Trophoblast cell (in vitro differentiated cells and primary cell): Measurements from ENCODE around the gene SIRPA.

ENCODE experiments used
- DNase-seq, 2 donors: peaks; one replicate each; pipeline ENCODE4 v3.0.0-alpha.2; 2016
- H2AFZ ChIP-seq: 2 replicates; pipeline ENCODE4 v1.6.1; 2013; ENCODE audit warnings: low read length, moderate library complexity, mild to moderate bottlenecking; ENCODE audit not compliant: insufficient read depth, poor library complexity
- H2AK5ac ChIP-seq: 2 replicates; pipeline ENCODE4 v1.6.1; 2013; ENCODE audit warnings: mild to moderate bottlenecking, low read length
- H2BK120ac ChIP-seq: 2 replicates; pipeline ENCODE4 v1.6.1; 2013; ENCODE audit warnings: low read length, mild to moderate bottlenecking, moderate library complexity; ENCODE audit not compliant: insufficient read depth, poor library complexity
- H2BK12ac ChIP-seq: 2 replicates; pipeline ENCODE4 v1.6.1; 2013; ENCODE audit warnings: mild to moderate bottlenecking, low read length, moderate library complexity
- H2BK5ac ChIP-seq: 2 replicates; pipeline ENCODE4 v1.6.1; 2013; ENCODE audit warnings: low read length, low read depth, moderate library complexity, mild to moderate bottlenecking; ENCODE audit not compliant: poor library complexity
- H3K14ac ChIP-seq: 2 replicates; pipeline ENCODE4 v1.6.1; 2013; ENCODE audit warnings: mild to moderate bottlenecking, low read length
- H3K18ac ChIP-seq: 2 replicates; pipeline ENCODE4 v1.6.1; 2013; ENCODE audit warnings: mild to moderate bottlenecking, low read length
- H3K23ac ChIP-seq: 2 replicates; pipeline ENCODE4 v1.6.1; 2013; ENCODE audit warnings: low read length
- H3K27ac ChIP-seq: 2 replicates; pipeline ENCODE4 v1.5.1; 2013; ENCODE audit warnings: low read depth, mild to moderate bottlenecking, inconsistent platforms, low read length, moderate library complexity
- H3K27me3 ChIP-seq: 2 replicates; pipeline ENCODE4 v1.6.1; 2013; ENCODE audit warnings: inconsistent platforms, mild to moderate bottlenecking, low read length, moderate library complexity; ENCODE audit not compliant: insufficient read depth
- H3K36me3 ChIP-seq, 2 experiments: 1 replicate in 1 of 2; 2 replicates in 1 of 2; pipeline ENCODE4 v1.6.1; 2013; ENCODE audit warnings: low read length in 2 of 2, mild to moderate bottlenecking in 2 of 2, moderate library complexity in 1 of 2; ENCODE audit not compliant: insufficient read depth in 2 of 2, control insufficient read depth in 1 of 2
- H3K4ac ChIP-seq: 2 replicates; pipeline ENCODE4 v1.6.1; 2013; ENCODE audit warnings: low read depth, mild to moderate bottlenecking, low read length, moderate library complexity
- H3K4me1 ChIP-seq, 2 experiments: 1 replicate in 1 of 2; 2 replicates in 1 of 2; pipeline ENCODE4 v1.6.1; 2013; ENCODE audit warnings: low read length in 2 of 2, mild to moderate bottlenecking in 2 of 2, moderate library complexity in 1 of 2; ENCODE audit not compliant: insufficient read depth in 2 of 2, control insufficient read depth in 1 of 2
- H3K4me2 ChIP-seq: 2 replicates; pipeline ENCODE4 v1.6.1; 2013; ENCODE audit warnings: inconsistent platforms, mild to moderate bottlenecking, low read length, moderate library complexity
- H3K4me3 ChIP-seq: 2 replicates; pipeline ENCODE4 v1.5.1; 2013; ENCODE audit warnings: mild to moderate bottlenecking, low read depth, low read length, inconsistent platforms
- H3K79me1 ChIP-seq: one replicate; pipeline ENCODE4 v1.6.1; 2013; ENCODE audit warnings: low read length
- H3K79me2 ChIP-seq: 2 replicates; pipeline ENCODE4 v1.6.1; 2013; ENCODE audit warnings: low read length, mild to moderate bottlenecking; ENCODE audit not compliant: control insufficient read depth, insufficient read depth, poor library complexity
- H3K9ac ChIP-seq: 2 replicates; pipeline ENCODE4 v1.6.1; 2013; ENCODE audit warnings: mild to moderate bottlenecking, low read length
- H3K9me3 ChIP-seq: 2 replicates; pipeline ENCODE4 v1.6.1; 2013; ENCODE audit warnings: low read depth, mild to moderate bottlenecking, control low read depth, inconsistent platforms, low read length; ENCODE audit not compliant: insufficient read depth
- H4K12ac ChIP-seq: 2 replicates; pipeline ENCODE4 v1.6.1; 2013; ENCODE audit warnings: low read depth, mild to moderate bottlenecking, low read length, moderate library complexity
- H4K8ac ChIP-seq: 2 replicates; pipeline ENCODE4 v1.6.1; 2013; ENCODE audit warnings: low read depth, mild to moderate bottlenecking, low read length, moderate library complexity
- H4K91ac ChIP-seq: one replicate; pipeline ENCODE4 v1.6.1; 2013; ENCODE audit warnings: low read depth, mild to moderate bottlenecking, low read length, moderate library complexity
- WGBS: extraction: QIAGEN DNeasy Blood & Tissue Kit; methylation state at CpG from one replicate; pipeline ENCODE4 v1.1.7; 2013; ENCODE audit warnings: missing lambda C conversion rate; ENCODE audit not compliant: insufficient read length, insufficient coverage; ENCODE audit errors: extremely low coverage; 5-methylcytosine and 5-hydroxymethylcytosine counted together

SIRPA gene

GRCh38 chr20:1891263-1892118, 3.7 kb upstream of the SIRPA start:
- H4K91ac ChIP-seq: no peak overlapping the region
- no peak overlapping the region for H3K4ac ChIP-seq
- no peak overlapping the region for H3K23ac ChIP-seq
- H4K8ac ChIP-seq: no peak overlapping the region
- DNase-seq: no peak
- H3K4me3 ChIP-seq: no peak overlapping the region
- H3K27ac ChIP-seq: no peak overlapping the region
- H3K4me2 ChIP-seq: no peak overlapping the region
- H3K18ac ChIP-seq: no peak overlapping the region
- peaks cover 5% of the 10 kb centered on the region for H3K79me1 ChIP-seq
- H3K14ac ChIP-seq: no peak overlapping the region
- no peak overlapping the region for H2AFZ ChIP-seq
- no peak overlapping the region for H4K12ac ChIP-seq
- H3K4me1 ChIP-seq: peaks cover 14 to 18% of the 10 kb centered on the region in 2 experiments
- H2AK5ac ChIP-seq: no peak overlapping the region
- H3K9me3 ChIP-seq: no peaks in the 10 kb centered on the region
- peaks cover 11% of the 10 kb centered on the region for H3K27me3 ChIP-seq
- WGBS: no CpG with 5 or more reads among the region's 17 CpGs
- no peak overlapping the region for H2BK5ac ChIP-seq
- no peak overlapping the region for H2BK12ac ChIP-seq
- H2BK120ac ChIP-seq: no peak overlapping the region
- no peaks in the 10 kb centered on the region for H3K36me3 ChIP-seq
- H3K79me2 ChIP-seq: peaks cover 5% of the 10 kb centered on the region
- no peak overlapping the region for H3K9ac ChIP-seq

DNA sequence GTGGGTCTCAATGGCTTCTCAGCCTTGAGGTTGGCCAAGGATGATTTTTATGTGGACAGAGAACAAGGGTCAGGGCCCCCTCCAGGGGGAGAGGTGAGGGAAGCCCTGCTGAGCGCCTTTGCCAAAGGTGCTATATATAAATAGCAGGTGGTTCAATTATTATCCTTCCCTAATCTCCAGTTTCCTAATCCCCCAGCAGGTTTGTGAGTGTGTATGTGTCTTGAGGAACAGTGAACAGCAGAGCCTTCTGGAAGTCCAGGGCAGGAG, 3.2 kb upstream of the SIRPA start:
- H3K79me2 ChIP-seq: peaks cover 5% of the 10 kb centered on the region
- no peak overlapping the region for H3K27ac ChIP-seq
- no peak overlapping the region for H2BK5ac ChIP-seq
- H2AFZ ChIP-seq: no peak overlapping the region
- WGBS: no CpG with 5 or more reads among the region's 1 CpG
- H3K4me1 ChIP-seq: peaks cover 17 to 19% of the 10 kb centered on the region in 2 experiments
- peaks cover 11% of the 10 kb centered on the region for H3K27me3 ChIP-seq
- no peak overlapping the region for H2BK12ac ChIP-seq
- no peak overlapping the region for H3K9ac ChIP-seq
- H3K18ac ChIP-seq: no peak overlapping the region
- H4K12ac ChIP-seq: no peak overlapping the region
- no peaks in the 10 kb centered on the region for H3K9me3 ChIP-seq
- H2BK120ac ChIP-seq: no peak overlapping the region
- no peak overlapping the region for H3K23ac ChIP-seq
- DNase-seq: no peak
- no peak overlapping the region for H3K4ac ChIP-seq
- H4K91ac ChIP-seq: no peak overlapping the region
- H4K8ac ChIP-seq: no peak overlapping the region
- peaks cover 5% of the 10 kb centered on the region for H3K79me1 ChIP-seq
- H3K14ac ChIP-seq: no peak overlapping the region
- H3K4me3 ChIP-seq: no peak overlapping the region
- no peaks in the 10 kb centered on the region for H3K36me3 ChIP-seq
- H3K4me2 ChIP-seq: no peak overlapping the region
- H2AK5ac ChIP-seq: no peak overlapping the region

DNA sequence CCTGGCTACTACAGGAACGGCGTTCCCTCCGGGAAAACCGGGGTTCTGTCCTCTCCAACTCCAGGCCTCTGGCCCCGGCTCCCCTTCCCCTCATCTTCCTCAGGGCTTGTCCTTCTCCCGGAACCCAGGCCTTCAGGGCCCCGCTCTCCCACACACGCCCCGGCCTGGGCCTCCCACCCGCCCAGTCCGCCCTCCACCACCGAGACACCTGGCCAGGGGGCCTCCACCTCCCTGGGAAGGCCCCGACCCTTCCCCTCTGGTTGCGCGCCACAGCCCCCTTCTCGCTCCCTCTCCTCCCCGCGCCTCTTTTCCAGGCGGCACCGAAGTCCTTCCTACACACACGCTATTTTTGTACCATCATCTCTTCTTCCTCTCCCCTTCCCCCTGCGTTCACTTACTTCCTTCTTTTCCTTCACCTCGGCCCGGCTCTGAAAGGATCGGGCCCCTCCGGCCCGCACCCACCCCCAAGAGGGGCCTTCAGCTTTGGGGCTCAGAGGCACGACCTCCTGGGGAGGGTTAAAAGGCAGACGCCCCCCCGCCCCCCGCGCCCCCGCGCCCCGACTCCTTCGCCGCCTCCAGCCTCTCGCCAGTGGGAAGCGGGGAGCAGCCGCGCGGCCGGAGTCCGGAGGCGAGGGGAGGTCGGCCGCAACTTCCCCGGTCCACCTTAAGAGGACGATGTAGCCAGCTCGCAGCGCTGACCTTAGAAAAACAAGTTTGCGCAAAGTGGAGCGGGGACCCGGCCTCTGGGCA, 1.3 kb upstream of the SIRPA start:
- Histone ChIP-seq H4K8ac (peak overlapping the region; percentile 51), H4K12ac (no peak overlapping the region), H4K91ac (peak overlapping the region; percentile 74), H2AFZ (no peak overlapping the region), H3K4me1 (peaks cover 20 to 26% of the 10 kb centered on the region in 2 experiments), H3K9ac (no peak overlapping the region), H3K79me2 (peaks cover 7% of the 10 kb centered on the region), H3K36me3 (no peaks in the 10 kb centered on the region), H3K18ac (peak overlapping the region; percentile 58), H3K79me1 (peaks cover 7% of the 10 kb centered on the region), H3K4ac (peak overlapping the region; percentile 39), H3K27ac (peak overlapping the region; percentile 48), H2BK12ac (peak overlapping the region; percentile 68), H2BK5ac (no peak overlapping the region), H3K14ac (no peak overlapping the region), H3K27me3 (peaks cover 11% of the 10 kb centered on the region), H2BK120ac (peak overlapping the region; percentile 27), H2AK5ac (peak overlapping the region; percentile 34), H3K4me2 (peak overlapping the region; percentile 81), H3K4me3 (peak overlapping the region; percentile 75), H3K23ac (no peak overlapping the region), H3K9me3 (no peaks in the 10 kb centered on the region)
- DNase-seq: no peak
- WGBS: no CpG with 5 or more reads among the region's 54 CpGs

GRCh38 chr20:1894471-1894950, 696 bp upstream of the SIRPA start:
- Histone ChIP-seq H3K4me2 (peak overlapping the region; percentile 81), H3K23ac (no peak overlapping the region), H3K36me3 (no peaks in the 10 kb centered on the region), H2AFZ (no peak overlapping the region), H3K27ac (peak overlapping the region; percentile 48), H3K18ac (peak overlapping the region; percentile 36), H4K12ac (no peak overlapping the region), H2BK12ac (no peak overlapping the region), H3K14ac (no peak overlapping the region), H3K27me3 (peaks cover 11% of the 10 kb centered on the region), H3K79me1 (peaks cover 7% of the 10 kb centered on the region), H2BK5ac (peak overlapping the region; percentile 64), H4K8ac (peak overlapping the region; percentile 42), H4K91ac (peak overlapping the region; percentile 74), H3K79me2 (peaks cover 7% of the 10 kb centered on the region), H3K4me3 (peak overlapping the region; percentile 75), H2BK120ac (peak overlapping the region; percentile 15), H3K4me1 (peaks cover 19 to 22% of the 10 kb centered on the region in 2 experiments), H3K4ac (no peak overlapping the region), H2AK5ac (no peak overlapping the region), H3K9me3 (no peaks in the 10 kb centered on the region), H3K9ac (peak overlapping the region; percentile 12)
- DNase-seq: peak; percentile 52 to 64
- WGBS: no CpG with 5 or more reads among the region's 70 CpGs
